Stimulated activated CD4-positive, alpha-beta T cell treated with anti-CD3 and anti-CD28 coated beads, Interleukin-4, amount 100 ng/mL, for 48 hours (primary cell): ENCODE results near the gene FBXL19.
"Not testable (repeated sequence)": the region's sequence is repeated elsewhere in the genome, so short reads cannot be mapped to it uniquely, and the experiment has no call there.

Source experiments
- DNase-seq, 2 donors: peaks; one replicate each; pipeline ENCODE4 v3.0.0-alpha.2; 2020; ENCODE audit warnings: low read depth in 2 of 2

FBXL19 gene, protein sequence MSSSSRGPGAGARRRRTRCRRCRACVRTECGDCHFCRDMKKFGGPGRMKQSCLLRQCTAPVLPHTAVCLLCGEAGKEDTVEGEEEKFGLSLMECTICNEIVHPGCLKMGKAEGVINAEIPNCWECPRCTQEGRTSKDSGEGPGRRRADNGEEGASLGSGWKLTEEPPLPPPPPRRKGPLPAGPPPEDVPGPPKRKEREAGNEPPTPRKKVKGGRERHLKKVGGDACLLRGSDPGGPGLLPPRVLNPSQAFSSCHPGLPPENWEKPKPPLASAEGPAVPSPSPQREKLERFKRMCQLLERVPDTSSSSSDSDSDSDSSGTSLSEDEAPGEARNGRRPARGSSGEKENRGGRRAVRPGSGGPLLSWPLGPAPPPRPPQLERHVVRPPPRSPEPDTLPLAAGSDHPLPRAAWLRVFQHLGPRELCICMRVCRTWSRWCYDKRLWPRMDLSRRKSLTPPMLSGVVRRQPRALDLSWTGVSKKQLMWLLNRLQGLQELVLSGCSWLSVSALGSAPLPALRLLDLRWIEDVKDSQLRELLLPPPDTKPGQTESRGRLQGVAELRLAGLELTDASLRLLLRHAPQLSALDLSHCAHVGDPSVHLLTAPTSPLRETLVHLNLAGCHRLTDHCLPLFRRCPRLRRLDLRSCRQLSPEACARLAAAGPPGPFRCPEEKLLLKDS

GRCh38 chr16:30923554-30924075 lies at the start of gene FBXL19:
TSS of gene FBXL19 (plus strand) at chr16:30923572. CDS start at chr16:30925755, 2,183 bp downstream.
- no peak for DNase-seq

GRCh38 chr16:30874244-30874820 lies 49.0 kb upstream of the FBXL19 start:
- no peak for DNase-seq

GRCh38 chr16:30874821-30875717 lies 48.3 kb upstream of the FBXL19 start:
- DNase-seq: peak; percentile 82 to 85

- no peak for DNase-seq
Measured at GRCh38 chr16:30875871-30876801, 47.2 kb upstream of the FBXL19 start.

DNA sequence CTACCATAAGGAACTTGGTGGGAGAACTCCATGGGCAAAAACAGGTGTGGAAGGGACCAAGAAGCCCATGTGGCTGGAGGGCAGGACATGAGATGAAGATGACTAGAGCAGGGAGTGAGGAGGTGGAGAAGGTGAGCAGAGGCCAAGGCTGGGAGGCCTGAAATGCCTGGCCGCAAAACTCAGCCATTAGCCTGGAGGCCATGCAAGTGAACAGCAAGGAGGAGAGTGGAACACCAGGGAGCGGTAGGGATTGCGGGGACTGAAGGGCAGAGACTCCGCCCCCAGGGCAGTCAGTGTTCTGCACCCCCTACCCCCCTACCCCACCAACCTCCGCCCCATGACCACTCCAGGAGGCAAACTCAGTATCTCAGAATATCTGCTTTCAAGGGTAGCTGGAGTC lies 46.5 kb upstream of the FBXL19 start:
- DNase-seq: no peak

GRCh38 chr16:30882429-30883310 lies 40.7 kb upstream of the FBXL19 start:
- no peak for DNase-seq

GRCh38 chr16:30884760-30885159 lies 38.6 kb upstream of the FBXL19 start:
- DNase-seq: no peak

GRCh38 chr16:30885196-30885595 lies 38.2 kb upstream of the FBXL19 start:
- DNase-seq: no peak

DNA sequence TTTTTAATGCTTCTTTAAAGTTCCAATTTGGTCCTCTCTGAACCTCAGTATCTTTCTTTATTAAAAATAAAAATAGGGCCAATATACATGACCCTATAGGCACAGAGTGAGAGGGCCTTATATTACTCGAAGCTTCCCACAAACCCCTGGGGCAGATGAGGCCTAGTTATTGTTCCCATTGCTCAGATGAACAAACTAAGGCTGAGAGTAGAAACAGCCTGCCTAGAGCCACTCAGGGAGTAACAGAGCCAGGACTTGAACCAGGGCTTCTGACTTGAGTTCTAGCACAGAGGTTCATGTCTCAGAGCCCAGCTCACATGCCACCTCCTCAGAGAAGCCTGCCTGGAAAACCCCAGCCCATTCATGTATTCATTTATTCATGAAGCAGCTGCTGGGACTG lies 37.2 kb upstream of the FBXL19 start:
- DNase-seq: no peak

- DNase-seq: no peak
Measured at GRCh38 chr16:30887927-30888326, 35.4 kb upstream of the FBXL19 start.

GRCh38 chr16:30888856-30889499 lies 34.4 kb upstream of the FBXL19 start:
- DNase-seq: no peak

GRCh38 chr16:30889721-30890120 lies 33.7 kb upstream of the FBXL19 start:
- no peak for DNase-seq

- not testable (repeated sequence) for DNase-seq
Measured at GRCh38 chr16:30891043-30891823, 32.1 kb upstream of the FBXL19 start.

- DNase-seq: no peak
Measured at GRCh38 chr16:30892670-30893416, 30.5 kb upstream of the FBXL19 start.

DNA sequence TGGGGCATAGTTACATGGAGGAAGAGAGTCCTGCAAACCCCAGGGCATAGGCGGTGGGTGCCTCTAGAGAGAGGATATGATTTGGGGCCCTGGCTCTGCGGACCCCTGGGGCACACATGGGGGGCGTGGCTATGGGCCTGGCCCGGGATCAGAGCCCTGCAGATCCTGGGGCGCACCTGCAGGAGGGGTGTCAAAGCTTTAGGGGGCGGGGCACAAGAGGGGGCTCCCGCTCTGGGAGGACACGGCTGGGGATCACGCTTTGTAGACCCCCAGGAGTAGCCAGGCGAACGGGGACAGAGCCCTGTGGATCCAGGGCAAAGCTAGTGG lies 30.0 kb upstream of the FBXL19 start:
- peak in 1 of 2 donors; percentile 20 for DNase-seq

GRCh38 chr16:30893744-30894539 lies 29.4 kb upstream of the FBXL19 start, which contains the start of gene BCL7C:
TSS of gene BCL7C (minus strand) at chr16:30894077. CDS start at chr16:30893944, 133 bp downstream.
- DNase-seq: peak; percentile 76 to 91
